ENCODE results near the gene VPREB3. TPM values are rescaled to one million over a fixed set of nuclear protein-coding genes. Genes with fewer than 3 reads are reported as not detected.

VPREB3 gene
- total RNA-seq, 4 donors from 2014 or later: not detected

GRCh38 chr22:23763954-23764353 lies 9.7 kb upstream of the VPREB3 start:
- intact Hi-C loops (cut with DNase I; ENCODE audit: low total_unique reads): no loop called here
- peaks cover 0 to 3% of the 10 kb centered on the region in 2 donors for H3K4me1 ChIP-seq
- no peak for TF ChIP-seq POLR2A (IDR thresholded peaks at IDR 0.05)
- TF ChIP-seq, protein P1, sequence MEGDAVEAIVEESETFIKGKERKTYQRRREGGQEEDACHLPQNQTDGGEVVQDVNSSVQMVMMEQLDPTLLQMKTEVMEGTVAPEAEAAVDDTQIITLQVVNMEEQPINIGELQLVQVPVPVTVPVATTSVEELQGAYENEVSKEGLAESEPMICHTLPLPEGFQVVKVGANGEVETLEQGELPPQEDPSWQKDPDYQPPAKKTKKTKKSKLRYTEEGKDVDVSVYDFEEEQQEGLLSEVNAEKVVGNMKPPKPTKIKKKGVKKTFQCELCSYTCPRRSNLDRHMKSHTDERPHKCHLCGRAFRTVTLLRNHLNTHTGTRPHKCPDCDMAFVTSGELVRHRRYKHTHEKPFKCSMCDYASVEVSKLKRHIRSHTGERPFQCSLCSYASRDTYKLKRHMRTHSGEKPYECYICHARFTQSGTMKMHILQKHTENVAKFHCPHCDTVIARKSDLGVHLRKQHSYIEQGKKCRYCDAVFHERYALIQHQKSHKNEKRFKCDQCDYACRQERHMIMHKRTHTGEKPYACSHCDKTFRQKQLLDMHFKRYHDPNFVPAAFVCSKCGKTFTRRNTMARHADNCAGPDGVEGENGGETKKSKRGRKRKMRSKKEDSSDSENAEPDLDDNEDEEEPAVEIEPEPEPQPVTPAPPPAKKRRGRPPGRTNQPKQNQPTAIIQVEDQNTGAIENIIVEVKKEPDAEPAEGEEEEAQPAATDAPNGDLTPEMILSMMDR (IDR thresholded peaks at IDR 0.05): no peak
- H3K4me3 ChIP-seq: no peak overlapping the region
- H3K27ac ChIP-seq: no peak overlapping the region
- H3K36me3 ChIP-seq: no peaks in the 10 kb centered on the region
- no peaks in the 10 kb centered on the region for H3K27me3 ChIP-seq
- DNase-seq: no peak
- no peaks in the 10 kb centered on the region for H3K9me3 ChIP-seq

- TF ChIP-seq, protein P1 (IDR thresholded peaks at IDR 0.05): no peak
- TF ChIP-seq POLR2A (IDR thresholded peaks at IDR 0.05): no peak
- Histone ChIP-seq H3K36me3 (no peaks in the 10 kb centered on the region), H3K27ac (no peak overlapping the region), H3K27me3 (no peaks in the 10 kb centered on the region), H3K4me3 (no peak overlapping the region), H3K9me3 (no peaks in the 10 kb centered on the region), H3K4me1 (peaks cover 0 to 3% of the 10 kb centered on the region in 2 donors)
- intact Hi-C loops (cut with DNase I; ENCODE audit: low total_unique reads): no loop called here
- no peak for DNase-seq
These were observed 9.3 kb upstream of the VPREB3 start for GRCh38 chr22:23763579-23763945.

GRCh38 chr22:23762842-23763578 lies 8.8 kb upstream of the VPREB3 start, which contains the start of gene C22orf15:
Gene C22orf15 (plus strand): TSS chr22:23762990. CDS start chr22:23763307, 317 bp downstream.
- TF ChIP-seq, protein P1 (IDR thresholded peaks at IDR 0.05): no peak
- no peak for TF ChIP-seq POLR2A (IDR thresholded peaks at IDR 0.05)
- H3K9me3 ChIP-seq: no peaks in the 10 kb centered on the region
- no peaks in the 10 kb centered on the region for H3K27me3 ChIP-seq
- no peak for DNase-seq
- no peak within 1 kb of the TSS for H3K4me3 ChIP-seq
- H3K36me3 ChIP-seq: no peaks in the 10 kb centered on the region
- no peak within 1 kb of the TSS for H3K27ac ChIP-seq
- intact Hi-C loops (cut with DNase I; ENCODE audit: low total_unique reads): no loop called here
- peaks cover 0 to 3% of the 10 kb centered on the region in 2 donors for H3K4me1 ChIP-seq

DNA sequence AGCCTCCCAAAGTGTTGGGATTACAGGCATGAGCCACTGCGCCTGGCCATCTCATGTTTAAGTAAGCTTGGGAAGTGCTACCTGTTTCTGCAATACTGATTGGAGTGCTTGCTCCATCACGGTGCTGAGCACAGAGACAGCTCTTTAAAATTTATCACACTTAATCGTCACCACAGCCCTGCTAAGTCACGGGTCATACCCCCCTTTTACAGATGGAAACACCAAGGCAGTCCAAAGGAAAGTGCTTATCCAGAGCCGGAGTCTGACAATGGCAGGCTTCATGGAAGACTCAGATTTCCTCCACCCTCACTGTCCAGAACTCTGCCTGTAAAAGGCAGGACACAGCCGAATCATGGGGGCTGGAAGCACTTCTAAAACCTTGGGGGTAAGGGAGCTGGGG lies 5.8 kb upstream of the VPREB3 start:
- intact Hi-C loops (cut with DNase I; ENCODE audit: low total_unique reads): no loop called here

DNA sequence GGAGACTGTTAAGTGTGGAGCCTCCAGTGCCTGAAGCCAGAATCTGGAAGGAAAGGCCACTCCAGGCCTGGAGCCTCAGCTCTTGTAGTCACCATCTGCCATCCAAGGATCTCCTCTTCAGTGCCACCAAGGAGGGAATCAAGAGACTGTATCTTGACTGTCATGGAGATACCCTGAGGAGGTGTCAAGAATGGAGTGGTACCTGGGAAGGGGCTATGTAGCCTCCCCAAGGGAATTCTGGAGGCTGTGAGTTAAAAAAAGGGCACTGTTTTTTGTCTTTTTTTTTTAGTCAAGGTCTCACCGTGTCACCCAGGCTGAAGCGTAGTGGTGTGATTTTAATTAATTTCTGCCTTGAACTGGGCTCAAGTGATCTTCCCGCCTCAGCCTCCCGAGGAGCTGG lies 5.3 kb upstream of the VPREB3 start:
- H3K4me1 ChIP-seq: peaks cover 0 to 3% of the 10 kb centered on the region in 2 donors
- no peak overlapping the region for H3K27ac ChIP-seq

More for the DNA sequence above, 5.8 kb upstream of the VPREB3 start:
- H3K27ac ChIP-seq: no peak overlapping the region
- TF ChIP-seq, protein P1 (IDR thresholded peaks at IDR 0.05): no peak
- TF ChIP-seq POLR2A (IDR thresholded peaks at IDR 0.05): no peak
- no peak overlapping the region for H3K4me3 ChIP-seq
- H3K27me3 ChIP-seq: no peaks in the 10 kb centered on the region
- no peaks in the 10 kb centered on the region for H3K9me3 ChIP-seq
- no peak for DNase-seq
- peaks cover 0 to 3% of the 10 kb centered on the region in 2 donors for H3K4me1 ChIP-seq
- H3K36me3 ChIP-seq: no peaks in the 10 kb centered on the region

More for the DNA sequence above, 5.3 kb upstream of the VPREB3 start:
- Histone ChIP-seq H3K9me3 (no peaks in the 10 kb centered on the region), H3K27me3 (no peaks in the 10 kb centered on the region), H3K36me3 (no peaks in the 10 kb centered on the region), H3K4me3 (no peak overlapping the region)
- intact Hi-C loops (cut with DNase I; ENCODE audit: low total_unique reads): no loop called here
- TF ChIP-seq, protein P1 (IDR thresholded peaks at IDR 0.05): no peak
- no peak for TF ChIP-seq POLR2A (IDR thresholded peaks at IDR 0.05)
- DNase-seq: no peak
